Measurements from ENCODE around the gene KATNAL1.

Gene KATNAL1

DNA sequence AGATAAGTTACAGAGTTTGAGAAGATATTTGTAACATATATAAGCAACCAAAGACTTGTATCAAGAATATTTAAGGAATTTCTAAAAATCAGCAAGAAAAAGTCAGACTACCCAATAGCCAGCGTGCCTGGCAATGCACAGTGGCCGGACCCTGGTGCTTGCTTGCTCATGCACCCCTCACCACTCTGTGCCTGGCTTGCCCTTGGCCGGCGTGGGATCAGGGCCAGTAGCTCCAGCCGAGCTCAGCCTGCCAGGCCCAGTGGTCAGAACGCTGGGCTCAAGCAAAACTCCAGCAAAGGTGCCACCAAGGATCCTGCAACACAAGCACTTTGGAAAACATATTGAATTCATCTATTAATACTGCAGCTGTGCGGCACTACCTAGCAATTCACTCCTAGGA, 95.1 kb downstream of the KATNAL1 start:
- DNase-seq (ENCODE audit: low read depth) = no peak
- no peak overlapping the region for H3K4me3 ChIP-seq (ENCODE audit: low read depth, low read length)
- TF ChIP-seq, protein P1, sequence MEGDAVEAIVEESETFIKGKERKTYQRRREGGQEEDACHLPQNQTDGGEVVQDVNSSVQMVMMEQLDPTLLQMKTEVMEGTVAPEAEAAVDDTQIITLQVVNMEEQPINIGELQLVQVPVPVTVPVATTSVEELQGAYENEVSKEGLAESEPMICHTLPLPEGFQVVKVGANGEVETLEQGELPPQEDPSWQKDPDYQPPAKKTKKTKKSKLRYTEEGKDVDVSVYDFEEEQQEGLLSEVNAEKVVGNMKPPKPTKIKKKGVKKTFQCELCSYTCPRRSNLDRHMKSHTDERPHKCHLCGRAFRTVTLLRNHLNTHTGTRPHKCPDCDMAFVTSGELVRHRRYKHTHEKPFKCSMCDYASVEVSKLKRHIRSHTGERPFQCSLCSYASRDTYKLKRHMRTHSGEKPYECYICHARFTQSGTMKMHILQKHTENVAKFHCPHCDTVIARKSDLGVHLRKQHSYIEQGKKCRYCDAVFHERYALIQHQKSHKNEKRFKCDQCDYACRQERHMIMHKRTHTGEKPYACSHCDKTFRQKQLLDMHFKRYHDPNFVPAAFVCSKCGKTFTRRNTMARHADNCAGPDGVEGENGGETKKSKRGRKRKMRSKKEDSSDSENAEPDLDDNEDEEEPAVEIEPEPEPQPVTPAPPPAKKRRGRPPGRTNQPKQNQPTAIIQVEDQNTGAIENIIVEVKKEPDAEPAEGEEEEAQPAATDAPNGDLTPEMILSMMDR (IDR thresholded peaks at IDR 0.05; ENCODE audit: low read depth, low read length) = no peak
- TF ChIP-seq MAX (IDR thresholded peaks at IDR 0.05; ENCODE audit: low read depth, low read length) (no peak), POLR2A (IDR thresholded peaks at IDR 0.05; ENCODE audit: extremely low read depth, insufficient read length) (no peak), MYC (IDR thresholded peaks at IDR 0.05; ENCODE audit: low read depth, low read length) (no peak)

- TF ChIP-seq, protein P1 (IDR thresholded peaks at IDR 0.05; ENCODE audit: low read depth, low read length) = no peak
- no peak for TF ChIP-seq POLR2A (IDR thresholded peaks at IDR 0.05; ENCODE audit: extremely low read depth, insufficient read length)
- TF ChIP-seq MAX (IDR thresholded peaks at IDR 0.05; ENCODE audit: low read depth, low read length) = no peak
- TF ChIP-seq MYC (IDR thresholded peaks at IDR 0.05; ENCODE audit: low read depth, low read length) = no peak
- no peak for DNase-seq (ENCODE audit: low read depth)
- no peak overlapping the region for H3K4me3 ChIP-seq (ENCODE audit: low read depth, low read length)
Observed at GRCh38 chr13:30211745-30212144, 95.6 kb downstream of the KATNAL1 start.

- TF ChIP-seq POLR2A (IDR thresholded peaks at IDR 0.05; ENCODE audit: extremely low read depth, insufficient read length) (no peak), MYC (IDR thresholded peaks at IDR 0.05; ENCODE audit: low read depth, low read length) (no peak), MAX (IDR thresholded peaks at IDR 0.05; ENCODE audit: low read depth, low read length) (no peak)
- TF ChIP-seq, protein P1 (IDR thresholded peaks at IDR 0.05; ENCODE audit: low read depth, low read length) = no peak
- no peak for DNase-seq (ENCODE audit: low read depth)
- H3K4me3 ChIP-seq (ENCODE audit: low read depth, low read length) = no peak overlapping the region
Observed at GRCh38 chr13:30204564-30204963, 102.8 kb downstream of the KATNAL1 start.

- DNase-seq (ENCODE audit: low read depth) = no peak
- TF ChIP-seq, protein P1 (IDR thresholded peaks at IDR 0.05; ENCODE audit: low read depth, low read length) = no peak
- TF ChIP-seq POLR2A (IDR thresholded peaks at IDR 0.05; ENCODE audit: extremely low read depth, insufficient read length) (no peak), MYC (IDR thresholded peaks at IDR 0.05; ENCODE audit: low read depth, low read length) (no peak), MAX (IDR thresholded peaks at IDR 0.05; ENCODE audit: low read depth, low read length) (no peak)
Observed at GRCh38 chr13:30196025-30196424, 111.3 kb downstream of the KATNAL1 start.

DNA sequence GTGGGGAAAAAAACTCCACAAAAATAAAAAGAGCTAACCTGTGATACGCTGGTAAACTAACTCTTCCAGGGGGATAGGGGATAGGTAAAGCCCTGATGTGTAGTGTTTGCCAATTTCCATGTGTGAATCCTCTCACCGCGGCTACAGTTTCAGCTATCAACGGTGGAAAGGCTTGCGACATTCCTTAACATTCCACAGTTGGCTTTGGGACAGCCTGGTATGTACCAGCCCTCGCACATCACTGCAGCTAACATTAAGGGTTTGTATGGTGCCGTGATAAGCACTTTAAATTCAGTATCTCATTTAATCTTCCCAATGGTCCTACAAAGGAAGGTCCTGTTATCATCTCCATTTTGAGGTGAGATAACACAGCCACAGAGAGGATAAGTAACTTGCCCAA, 112.4 kb downstream of the KATNAL1 start:
- TF ChIP-seq, protein P1 (IDR thresholded peaks at IDR 0.05; ENCODE audit: low read depth, low read length) = no peak
- TF ChIP-seq MYC (IDR thresholded peaks at IDR 0.05; ENCODE audit: low read depth, low read length) = no peak
- TF ChIP-seq POLR2A (IDR thresholded peaks at IDR 0.05; ENCODE audit: extremely low read depth, insufficient read length) = no peak
- no peak for TF ChIP-seq MAX (IDR thresholded peaks at IDR 0.05; ENCODE audit: low read depth, low read length)
- DNase-seq (ENCODE audit: low read depth) = no peak
- no peak overlapping the region for H3K4me3 ChIP-seq (ENCODE audit: low read depth, low read length)

More at GRCh38 chr13:30196025-30196424, 111.3 kb downstream of the KATNAL1 start:
- no peak overlapping the region for H3K4me3 ChIP-seq (ENCODE audit: low read depth, low read length)
